Neuronal stem cell (in vitro differentiated cells): ENCODE measurements around the gene CBX2.
"Not testable (repeated sequence)": the region's sequence is repeated elsewhere in the genome, so short reads cannot be mapped to it uniquely, and the experiment has no call there.

Experiments used
- DNase-seq: peaks from one replicate; pipeline ENCODE4 v3.0.0-alpha.2; 2013; ENCODE audit warnings: low spot score
- H2AFZ ChIP-seq: one replicate; pipeline ENCODE4 v1.6.1; 2013; ENCODE audit warnings: mild to moderate bottlenecking, low read length, inconsistent platforms
- H2AK5ac ChIP-seq: 2 replicates; pipeline ENCODE4 v1.6.1; 2013; ENCODE audit warnings: low read depth, mild to moderate bottlenecking, inconsistent platforms, low read length, moderate library complexity, mixed read lengths
- H2BK120ac ChIP-seq: 2 replicates; pipeline ENCODE4 v1.6.1; 2013; ENCODE audit warnings: low read depth, mild to moderate bottlenecking, inconsistent platforms, low read length, moderate library complexity, mixed read lengths
- H2BK12ac ChIP-seq: one replicate; pipeline ENCODE4 v1.6.1; 2013; ENCODE audit warnings: low read length, inconsistent platforms
- H2BK15ac ChIP-seq: 2 replicates; pipeline ENCODE4 v1.6.1; 2013; ENCODE audit warnings: mild to moderate bottlenecking, low read length, inconsistent platforms, mixed read lengths
- H2BK5ac ChIP-seq: one replicate; pipeline ENCODE4 v1.6.1; 2013; ENCODE audit warnings: inconsistent platforms, mild to moderate bottlenecking, low read length, moderate library complexity
- H3K14ac ChIP-seq: one replicate; pipeline ENCODE4 v1.6.1; 2013; ENCODE audit warnings: low read length, inconsistent platforms
- H3K18ac ChIP-seq: 2 replicates; pipeline ENCODE4 v1.6.1; 2013; ENCODE audit warnings: low read length, inconsistent platforms
- H3K23ac ChIP-seq: 2 replicates; pipeline ENCODE4 v1.6.1; 2013; ENCODE audit warnings: low read depth, mild to moderate bottlenecking, mixed read lengths, low read length, inconsistent platforms; ENCODE audit not compliant: poor library complexity
- H3K27ac ChIP-seq: replicated peaks from 3 replicates; pipeline ENCODE4 v1.5.1; 2013; ENCODE audit warnings: low read length, inconsistent platforms
- H3K27me3 ChIP-seq, 3 experiments: 2 replicates each; pipeline ENCODE4 v1.6.1; 2013; ENCODE audit warnings: low read length in 3 of 3, mild to moderate bottlenecking in 2 of 3, inconsistent platforms in 1 of 3, low read depth in 1 of 3, mixed read lengths in 1 of 3, moderate library complexity in 1 of 3; ENCODE audit not compliant: control insufficient read depth in 3 of 3, insufficient read depth in 3 of 3
- H3K36me3 ChIP-seq, 2 donors: replicated peaks in 1 of 2; 2 replicates each; pipeline ENCODE4 v1.6.1; 2013; ENCODE audit warnings: low read length in 2 of 2; ENCODE audit not compliant: control insufficient read depth in 2 of 2, insufficient read depth in 2 of 2
- H3K4ac ChIP-seq: 2 replicates; pipeline ENCODE4 v1.6.1; 2013; ENCODE audit warnings: inconsistent platforms, mild to moderate bottlenecking, low read length, moderate library complexity
- H3K4me1 ChIP-seq, 2 donors: 1 replicate in 1 of 2; 2 replicates in 1 of 2; pipeline ENCODE4 v1.6.1; 2013; ENCODE audit warnings: low read length in 2 of 2, low read depth in 1 of 2; ENCODE audit not compliant: control insufficient read depth in 2 of 2, insufficient read depth in 1 of 2
- H3K4me2 ChIP-seq: one replicate; pipeline ENCODE4 v1.6.1; 2013; ENCODE audit warnings: mild to moderate bottlenecking, low read length, inconsistent platforms; ENCODE audit not compliant: insufficient read depth, poor library complexity, severe bottlenecking
- H3K4me3 ChIP-seq, 2 donors: 2 replicates each; pipeline ENCODE4 v1.5.1; 2013; ENCODE audit warnings: low read length in 2 of 2, mild to moderate bottlenecking in 2 of 2, inconsistent platforms in 1 of 2, moderate library complexity in 1 of 2
- H3K79me1 ChIP-seq: one replicate; pipeline ENCODE4 v1.6.1; 2013; ENCODE audit warnings: low read depth, mild to moderate bottlenecking, inconsistent platforms, low read length, moderate library complexity
- H3K9ac ChIP-seq: one replicate; pipeline ENCODE4 v1.6.1; 2013; ENCODE audit warnings: mild to moderate bottlenecking, low read depth, low read length, inconsistent platforms; ENCODE audit not compliant: poor library complexity
- H3K9me3 ChIP-seq, 2 donors: replicated peaks in 1 of 2; 2 replicates each; pipeline versions ENCODE3 to v1.6.1; 2013; ENCODE audit warnings: low read length in 2 of 2, mild to moderate bottlenecking in 2 of 2, inconsistent platforms in 1 of 2, low read depth in 1 of 2, mixed read lengths in 1 of 2, moderate library complexity in 1 of 2; ENCODE audit not compliant: control insufficient read depth in 2 of 2, insufficient read depth in 1 of 2
- H4K8ac ChIP-seq: one replicate; pipeline ENCODE4 v1.6.1; 2013; ENCODE audit warnings: low read depth, mild to moderate bottlenecking, inconsistent platforms, low read length, moderate library complexity
- H4K91ac ChIP-seq: one replicate; pipeline ENCODE4 v1.6.1; 2013; ENCODE audit warnings: low read length, low read depth, mild to moderate bottlenecking, inconsistent platforms; ENCODE audit not compliant: poor library complexity
- WGBS, 2 donors: extraction: QIAGEN DNeasy Blood & Tissue Kit; methylation state at CpG; one replicate each; pipeline ENCODE4 v1.1.7; 2013; ENCODE audit warnings: missing lambda C conversion rate in 2 of 2, mixed read lengths in 1 of 2; ENCODE audit not compliant: insufficient read length in 2 of 2, insufficient replicate concordance in 1 of 2; ENCODE audit errors: extremely low coverage in 2 of 2; 5-methylcytosine and 5-hydroxymethylcytosine counted together

Gene CBX2

DNA sequence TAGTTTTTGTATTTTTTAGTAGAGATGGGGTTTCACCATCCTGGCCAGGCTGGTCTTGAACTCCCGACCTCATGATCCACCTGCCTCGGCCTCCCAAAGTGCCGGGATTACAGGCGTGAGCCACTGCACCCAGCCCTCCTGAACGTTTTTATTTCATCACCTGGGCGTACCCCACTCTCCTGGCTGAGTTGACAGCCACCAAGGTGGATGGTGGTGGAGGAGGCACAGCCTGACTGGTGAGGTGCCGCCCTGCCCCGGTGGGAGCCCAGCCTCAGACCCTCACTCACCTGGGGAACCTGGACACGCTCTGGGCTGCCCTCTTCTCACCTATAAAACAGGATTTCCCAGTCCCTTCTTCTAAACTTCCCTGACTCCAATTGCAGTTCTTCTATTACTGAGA is 5.2 kb upstream of the CBX2 start:
- not testable (repeated sequence) for H3K4me1 ChIP-seq, H2BK120ac ChIP-seq

DNA sequence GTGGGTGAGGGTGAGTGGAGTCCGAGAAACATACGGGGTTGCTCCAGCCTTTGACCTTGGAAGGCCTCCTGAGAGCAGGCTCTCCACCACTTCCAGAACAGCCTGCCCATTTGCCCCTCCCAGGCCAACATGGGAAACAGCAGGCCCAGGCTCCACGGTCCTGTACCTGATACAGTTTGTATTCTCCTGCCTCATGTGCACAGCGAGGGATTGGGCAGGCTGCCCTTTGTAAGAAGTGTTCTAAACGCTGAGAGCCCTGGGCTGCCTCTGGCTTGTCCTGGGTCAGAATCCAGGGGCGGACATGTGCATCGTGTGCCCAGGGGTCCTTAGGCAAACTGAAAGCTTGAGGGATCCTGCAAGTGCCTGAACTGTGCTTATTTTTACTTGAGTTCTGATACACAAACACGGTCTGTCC is 3.4 kb upstream of the CBX2 start:
- Histone ChIP-seq H2BK12ac (no peak overlapping the region), H2BK15ac (no peak overlapping the region), H3K14ac (no peak overlapping the region), H3K27ac (no peak overlapping the region), H3K9ac (no peak overlapping the region), H2BK5ac (no peak overlapping the region), H2AK5ac (no peak overlapping the region), H3K36me3 (peaks cover 2 to 7% of the 10 kb centered on the region in 2 donors), H3K9me3 (no peaks in the 10 kb centered on the region), H3K79me1 (peaks cover 2% of the 10 kb centered on the region), H3K4ac (no peak overlapping the region), H3K4me1 (peaks cover 9 to 14% of the 10 kb centered on the region in 2 donors), H2BK120ac (no peak overlapping the region), H4K91ac (no peak overlapping the region), H3K23ac (no peak overlapping the region), H3K4me3 (no peak overlapping the region), H3K27me3 (no peaks in the 10 kb centered on the region), H3K18ac (peak overlapping the region; percentile 15), H4K8ac (no peak overlapping the region), H3K4me2 (no peak overlapping the region), H2AFZ (no peak overlapping the region)
- DNase-seq: no peak
- no CpG with 5 or more reads among the region's 8 CpGs for WGBS, 2 donors

More for the DNA sequence above, 5.2 kb upstream of the CBX2 start:
- not testable (repeated sequence) for H3K36me3 ChIP-seq, H3K79me1 ChIP-seq, H2AK5ac ChIP-seq, H3K23ac ChIP-seq, H3K14ac ChIP-seq, H4K91ac ChIP-seq, H2BK5ac ChIP-seq, H3K4me2 ChIP-seq, DNase-seq, H2AFZ ChIP-seq, H3K18ac ChIP-seq, H3K27ac ChIP-seq, H3K4me3 ChIP-seq, H3K27me3 ChIP-seq, H3K4ac ChIP-seq, H3K9me3 ChIP-seq, H3K9ac ChIP-seq, H2BK15ac ChIP-seq, H4K8ac ChIP-seq, H2BK12ac ChIP-seq
- WGBS, 2 donors: no CpG with 5 or more reads among the region's 9 CpGs

- Histone ChIP-seq H2BK15ac (no peak overlapping the region), H3K9me3 (no peaks in the 10 kb centered on the region), H3K9ac (no peak overlapping the region), H3K27me3 (no peaks in the 10 kb centered on the region), H3K4me3 (no peak overlapping the region), H3K23ac (no peak overlapping the region), H2AK5ac (no peak overlapping the region), H3K4ac (no peak overlapping the region), H3K36me3 (peaks cover 13 to 18% of the 10 kb centered on the region in 2 donors), H3K4me1 (peaks cover 16% of the 10 kb centered on the region in 2 donors), H2AFZ (no peak overlapping the region), H2BK12ac (no peak overlapping the region), H4K91ac (no peak overlapping the region), H3K27ac (no peak overlapping the region), H4K8ac (no peak overlapping the region), H3K18ac (no peak overlapping the region), H2BK120ac (no peak overlapping the region), H3K79me1 (peaks cover 6% of the 10 kb centered on the region), H2BK5ac (no peak overlapping the region), H3K14ac (no peak overlapping the region), H3K4me2 (no peak overlapping the region)
- no peak for DNase-seq
- no CpG with 5 or more reads among the region's 6 CpGs for WGBS, 2 donors
These were observed 2.3 kb upstream of the CBX2 start for GRCh38 chr17:79775632-79776031.

- H3K36me3 ChIP-seq: peaks cover 20 to 27% of the 10 kb centered on the region in 2 donors
- H2BK12ac ChIP-seq: no peak overlapping the region
- peak overlapping the region; percentile 51 for H3K4me2 ChIP-seq
- peaks cover 16 to 17% of the 10 kb centered on the region in 2 donors for H3K4me1 ChIP-seq
- no CpG with 5 or more reads among the region's 11 CpGs for WGBS, 2 donors
- peaks cover 11% of the 10 kb centered on the region for H3K79me1 ChIP-seq
- no peak overlapping the region for H2BK120ac ChIP-seq
- no peak overlapping the region for H3K9ac ChIP-seq
- no peak overlapping the region for H3K23ac ChIP-seq
- no peak overlapping the region for H3K4ac ChIP-seq
- H2BK5ac ChIP-seq: no peak overlapping the region
- no peak overlapping the region for H3K18ac ChIP-seq
- no peak overlapping the region for H2AK5ac ChIP-seq
- peak overlapping the region in 1 of 2 donors; percentile 53 for H3K4me3 ChIP-seq
- H3K14ac ChIP-seq: no peak overlapping the region
- no peak for DNase-seq
- H2BK15ac ChIP-seq: no peak overlapping the region
- H2AFZ ChIP-seq: peak overlapping the region; percentile 77
- H4K91ac ChIP-seq: no peak overlapping the region
- H3K27me3 ChIP-seq: no peaks in the 10 kb centered on the region
- no peak overlapping the region for H4K8ac ChIP-seq
- H3K9me3 ChIP-seq: no peaks in the 10 kb centered on the region
- peak overlapping the region; percentile 79 for H3K27ac ChIP-seq
These were observed 1.4 kb upstream of the CBX2 start for GRCh38 chr17:79776376-79777119.
